Smooth muscle cell (in vitro differentiated cells): ENCODE results near the gene KRTAP10-6. TPM values are rescaled to one million over a fixed set of nuclear protein-coding genes. Genes with fewer than 3 reads are reported as not detected.
"Not testable (repeated sequence)": the region's sequence is repeated elsewhere in the genome, so short reads cannot be mapped to it uniquely, and the experiment has no call there.

Experiments used
- DNase-seq: peaks from one replicate; lab custom pipeline; 2025; ENCODE audit not compliant: unreplicated experiment; lab: John Stamatoyannopoulos, UW
- H2AFZ ChIP-seq: fragments of 200-600 bp; sonication (generic); 2 replicates; pipeline ENCODE4 v1.6.0; 2016; ENCODE audit warnings: antibody characterized with exemption, low read depth, mild to moderate bottlenecking
- H3F3A ChIP-seq: fragments of 200-600 bp; sonication (generic); 2 replicates; pipeline ENCODE4 v1.6.0; 2017; ENCODE audit warnings: antibody characterized with exemption, low read depth
- H3K27ac ChIP-seq: fragments of 200-600 bp; sonication (generic); 2 replicates; pipeline ENCODE4 v1.5.1; 2016; ENCODE audit warnings: low read depth, mild to moderate bottlenecking
- H3K27me3 ChIP-seq: fragments of 200-600 bp; sonication (generic); 2 replicates; pipeline ENCODE4 v1.6.1; 2016; ENCODE audit warnings: low read depth, mild to moderate bottlenecking
- H3K36me3 ChIP-seq: fragments of 200-600 bp; sonication (generic); 2 replicates; pipeline ENCODE4 v1.5.1; 2016; ENCODE audit warnings: low read depth
- H3K4me1 ChIP-seq: fragments of 200-600 bp; sonication (generic); 2 replicates; pipeline ENCODE4 v1.5.1; 2016; ENCODE audit warnings: low read depth
- H3K4me2 ChIP-seq: fragments of 200-600 bp; sonication (generic); 2 replicates; pipeline ENCODE4 v1.6.0; 2016; ENCODE audit warnings: mild to moderate bottlenecking
- H3K4me3 ChIP-seq: fragments of 200-600 bp; sonication (generic); 2 replicates; pipeline ENCODE4 v1.5.1; 2016; ENCODE audit warnings: mild to moderate bottlenecking
- H3K79me2 ChIP-seq: fragments of 200-600 bp; sonication (generic); 2 replicates; pipeline ENCODE4 v1.6.0; 2016; ENCODE audit warnings: low read depth, mild to moderate bottlenecking
- H3K9ac ChIP-seq: fragments of 200-600 bp; sonication (generic); 2 replicates; pipeline ENCODE4 v1.6.0; 2016; ENCODE audit warnings: low read depth
- H3K9me3 ChIP-seq: fragments of 200-600 bp; sonication (generic); replicated peaks from 2 replicates; pipeline ENCODE4 v1.5.1; 2016; ENCODE audit warnings: low read depth
- H4K20me1 ChIP-seq: fragments of 200-600 bp; sonication (generic); 2 replicates; pipeline ENCODE4 v1.6.0; 2016; ENCODE audit warnings: low read depth
- WGBS: methylation state at CpG from one replicate; pipeline ENCODE4 v1.1.7; 2016; ENCODE audit warnings: low lambda C conversion rate; 5-methylcytosine and 5-hydroxymethylcytosine counted together
- polyA plus RNA-seq: library from polyadenylated mRNA; unstranded; fragments of >200 nt; fragmentation: Nextera tagmentation; extraction: Ambion mirVana; gene quantifications from 2 replicates; pipeline ENCODE4 v1.2.1, GENCODE V29; 2016
- total RNA-seq: library from RNA; depleted of rRNA; stranded (reverse); fragments of >200 nt; gene quantifications from 2 replicates; pipeline ENCODE4 v1.2.3, GENCODE V29; 2014
- TF ChIP-seq, protein P1 (sequence below): fragments of 200-600 bp; sonication (generic); IDR thresholded peaks from 2 replicates; pipeline ENCODE4 v1.5.1; 2017; ENCODE audit warnings: borderline replicate concordance, mild to moderate bottlenecking, antibody characterized with exemption; ENCODE audit not compliant: insufficient read depth, poor library complexity, severe bottlenecking

KRTAP10-6 gene
- total and polyA plus RNA-seq, 2 experiments from 2014 or later, result 0.38 TPM; not detected in 1

DNA sequence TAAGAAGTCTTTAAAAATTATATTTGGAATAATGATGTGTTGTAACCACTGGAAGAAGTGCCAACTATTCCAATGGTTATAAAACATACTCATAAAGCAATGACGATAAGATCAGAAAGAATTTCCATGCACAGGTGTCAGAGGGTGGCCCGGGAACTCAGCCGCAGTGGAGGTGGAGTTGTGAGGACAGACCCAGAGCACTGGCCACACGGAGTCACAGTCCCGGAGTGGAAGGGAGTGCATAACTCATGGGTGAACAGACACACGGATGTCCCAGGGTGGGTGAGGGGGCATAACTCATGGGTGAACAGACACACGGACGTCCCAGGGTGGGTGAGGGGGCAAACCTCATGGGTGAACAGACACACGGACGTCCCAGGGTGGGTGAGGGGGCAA lies 16.3 kb downstream of the KRTAP10-6 start:
- H4K20me1 ChIP-seq, result no peaks in the 10 kb centered on the region
- peaks cover 8% of the 10 kb centered on the region for H3K9me3 ChIP-seq
- TF ChIP-seq, protein P1, sequence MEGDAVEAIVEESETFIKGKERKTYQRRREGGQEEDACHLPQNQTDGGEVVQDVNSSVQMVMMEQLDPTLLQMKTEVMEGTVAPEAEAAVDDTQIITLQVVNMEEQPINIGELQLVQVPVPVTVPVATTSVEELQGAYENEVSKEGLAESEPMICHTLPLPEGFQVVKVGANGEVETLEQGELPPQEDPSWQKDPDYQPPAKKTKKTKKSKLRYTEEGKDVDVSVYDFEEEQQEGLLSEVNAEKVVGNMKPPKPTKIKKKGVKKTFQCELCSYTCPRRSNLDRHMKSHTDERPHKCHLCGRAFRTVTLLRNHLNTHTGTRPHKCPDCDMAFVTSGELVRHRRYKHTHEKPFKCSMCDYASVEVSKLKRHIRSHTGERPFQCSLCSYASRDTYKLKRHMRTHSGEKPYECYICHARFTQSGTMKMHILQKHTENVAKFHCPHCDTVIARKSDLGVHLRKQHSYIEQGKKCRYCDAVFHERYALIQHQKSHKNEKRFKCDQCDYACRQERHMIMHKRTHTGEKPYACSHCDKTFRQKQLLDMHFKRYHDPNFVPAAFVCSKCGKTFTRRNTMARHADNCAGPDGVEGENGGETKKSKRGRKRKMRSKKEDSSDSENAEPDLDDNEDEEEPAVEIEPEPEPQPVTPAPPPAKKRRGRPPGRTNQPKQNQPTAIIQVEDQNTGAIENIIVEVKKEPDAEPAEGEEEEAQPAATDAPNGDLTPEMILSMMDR, result no peak
- no peaks in the 10 kb centered on the region for H3K79me2 ChIP-seq
- H3K9ac ChIP-seq, result no peak overlapping the region
- H3K27ac ChIP-seq, result no peak overlapping the region
- WGBS, result 94% methylated on average over 8 of the region's 10 CpGs
- H3K4me3 ChIP-seq, result no peak overlapping the region
- H2AFZ ChIP-seq, result no peak overlapping the region
- no peaks in the 10 kb centered on the region for H3K4me1 ChIP-seq
- no peaks in the 10 kb centered on the region for H3K27me3 ChIP-seq
- no peaks in the 10 kb centered on the region for H3K36me3 ChIP-seq
- no peak overlapping the region for H3K4me2 ChIP-seq
- H3F3A ChIP-seq, result no peaks in the 10 kb centered on the region
- DNase-seq, result no peak

DNA sequence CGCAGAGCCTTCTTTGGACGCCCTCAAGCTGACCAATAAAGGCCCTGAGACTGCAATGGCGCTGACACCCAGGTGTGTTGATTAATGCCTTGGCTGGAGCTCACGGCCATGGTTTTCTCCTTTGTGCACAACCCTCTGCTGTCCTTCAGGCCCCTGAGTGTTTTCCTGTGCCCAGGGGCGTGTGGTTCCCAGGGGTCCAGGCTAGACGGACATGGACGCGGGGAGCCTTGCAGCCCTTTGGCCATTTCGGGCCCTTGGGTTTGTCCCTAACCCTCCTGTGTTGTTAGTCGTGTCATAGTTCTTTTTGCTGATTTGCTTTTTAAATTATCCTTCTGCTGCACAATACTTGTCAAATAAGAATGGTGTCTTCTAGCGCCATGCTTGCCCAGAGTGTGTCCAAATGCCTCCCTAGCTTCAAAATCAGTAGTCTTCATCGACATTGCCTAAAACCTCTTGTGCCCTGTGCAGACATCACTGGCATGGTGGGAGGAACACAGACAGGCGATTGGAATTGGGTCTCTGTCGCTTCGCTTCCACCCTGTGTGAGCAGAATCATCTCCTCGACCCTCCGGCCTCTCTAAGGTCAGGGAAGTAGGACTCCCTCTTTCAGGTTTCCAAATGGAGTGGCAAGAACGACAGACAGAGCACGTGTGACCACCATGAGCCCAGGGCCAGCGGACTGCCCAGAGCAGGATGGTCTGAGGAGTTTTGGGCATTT lies 16.8 kb downstream of the KRTAP10-6 start:
- H2AFZ ChIP-seq, result no peak overlapping the region
- WGBS, result 93% methylated on average over 20 of the region's 20 CpGs
- H3F3A ChIP-seq, result no peaks in the 10 kb centered on the region
- no peaks in the 10 kb centered on the region for H3K36me3 ChIP-seq
- H4K20me1 ChIP-seq, result no peaks in the 10 kb centered on the region
- TF ChIP-seq, protein P1, result no peak
- peaks cover 8% of the 10 kb centered on the region for H3K9me3 ChIP-seq
- H3K4me3 ChIP-seq, result no peak overlapping the region
- H3K4me1 ChIP-seq, result no peaks in the 10 kb centered on the region
- H3K27ac ChIP-seq, result no peak overlapping the region
- H3K4me2 ChIP-seq, result no peak overlapping the region
- no peak overlapping the region for H3K9ac ChIP-seq
- no peaks in the 10 kb centered on the region for H3K27me3 ChIP-seq
- no peaks in the 10 kb centered on the region for H3K79me2 ChIP-seq
- DNase-seq, result no peak

DNA sequence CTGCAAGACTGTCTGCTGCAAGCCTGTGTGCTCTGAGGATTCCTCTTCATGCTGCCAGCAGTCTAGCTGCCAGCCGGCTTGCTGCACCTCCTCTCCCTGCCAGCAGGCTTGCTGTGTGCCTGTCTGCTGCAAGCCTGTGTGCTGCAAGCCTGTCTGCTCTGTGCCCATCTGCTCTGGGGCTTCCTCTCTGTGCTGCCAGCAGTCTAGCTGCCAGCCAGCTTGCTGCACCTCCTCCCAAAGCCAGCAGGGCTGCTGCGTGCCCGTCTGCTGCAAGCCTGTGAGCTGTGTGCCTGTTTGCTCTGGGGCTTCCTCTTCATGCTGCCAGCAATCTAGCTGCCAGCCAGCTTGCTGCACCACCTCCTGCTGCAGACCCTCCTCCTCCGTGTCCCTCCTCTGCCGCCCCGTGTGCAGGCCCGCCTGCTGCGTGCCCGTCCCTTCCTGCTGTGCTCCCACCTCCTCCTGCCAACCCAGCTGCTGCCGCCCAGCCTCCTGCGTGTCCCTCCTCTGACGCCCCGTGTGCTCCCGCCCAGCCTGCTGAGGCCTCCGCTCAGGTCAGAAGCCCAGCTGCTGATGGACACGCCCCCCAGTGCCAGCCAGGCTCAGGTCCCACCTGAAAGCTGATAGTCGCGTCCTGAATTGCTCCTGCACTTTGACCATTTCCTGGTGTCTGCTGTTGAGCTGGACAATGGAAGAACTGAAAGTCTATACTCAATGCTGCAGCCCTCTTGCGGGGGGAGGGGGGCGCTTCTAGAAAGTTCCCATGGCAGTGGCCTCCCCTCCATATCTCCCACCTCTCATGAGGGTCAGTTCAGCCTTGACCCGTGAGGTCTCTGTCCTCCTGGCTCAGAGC lies 17.6 kb downstream of the KRTAP10-6 start:
- Histone ChIP-seq H3K4me3 (no peak overlapping the region), H3K79me2 (no peaks in the 10 kb centered on the region), H3K9ac (no peak overlapping the region), H3K4me2 (no peak overlapping the region), H2AFZ (no peak overlapping the region), H3K4me1 (no peaks in the 10 kb centered on the region), H4K20me1 (no peaks in the 10 kb centered on the region), H3K27me3 (no peaks in the 10 kb centered on the region), H3K36me3 (no peaks in the 10 kb centered on the region), H3K27ac (no peak overlapping the region), H3F3A (no peaks in the 10 kb centered on the region), H3K9me3 (peaks cover 8% of the 10 kb centered on the region)
- 83% methylated on average over 18 of the region's 21 CpGs for WGBS
- no peak for DNase-seq
- TF ChIP-seq, protein P1, result no peak

DNA sequence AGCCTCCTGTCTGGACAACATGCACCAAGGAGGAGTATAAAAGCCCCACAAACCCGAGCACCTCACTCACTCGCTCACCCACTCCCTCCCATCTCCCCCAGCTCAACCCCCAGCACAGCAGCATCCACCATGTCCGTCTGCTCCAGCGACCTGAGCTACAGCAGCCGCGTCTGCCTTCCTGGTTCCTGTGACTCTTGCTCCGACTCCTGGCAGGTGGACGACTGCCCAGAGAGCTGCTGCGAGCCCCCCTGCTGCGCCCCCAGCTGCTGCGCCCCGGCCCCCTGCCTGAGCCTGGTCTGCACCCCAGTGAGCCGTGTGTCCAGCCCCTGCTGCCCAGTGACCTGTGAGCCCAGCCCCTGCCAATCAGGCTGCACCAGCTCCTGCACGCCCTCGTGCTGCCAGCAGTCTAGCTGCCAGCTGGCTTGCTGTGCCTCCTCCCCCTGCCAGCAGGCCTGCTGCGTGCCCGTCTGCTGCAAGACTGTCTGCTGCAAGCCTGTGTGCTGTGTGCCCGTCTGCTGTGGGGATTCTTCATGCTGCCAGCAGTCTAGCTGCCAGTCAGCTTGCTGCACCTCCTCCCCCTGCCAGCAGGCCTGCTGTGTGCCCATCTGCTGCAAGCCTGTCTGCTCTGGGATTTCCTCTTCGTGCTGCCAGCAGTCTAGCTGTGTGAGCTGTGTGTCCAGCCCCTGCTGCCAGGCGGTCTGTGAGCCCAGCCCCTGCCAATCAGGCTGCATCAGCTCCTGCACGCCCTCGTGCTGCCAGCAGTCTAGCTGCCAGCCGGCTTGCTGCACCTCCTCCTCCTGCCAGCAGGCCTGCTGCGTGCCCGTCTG lies 18.5 kb downstream of the KRTAP10-6 start, which contains the start of gene KRTAP10-4:
KRTAP10-4 (plus strand) TSS at position 100 of the 827 bp plus-strand sequence; CDS start at position 130, 30 bp downstream.
- WGBS, result 85% methylated on average over 23 of the region's 25 CpGs
- H3K79me2 ChIP-seq, H3K4me3 ChIP-seq, H3K4me1 ChIP-seq, DNase-seq, H3K4me2 ChIP-seq, H3K9ac ChIP-seq, H3F3A ChIP-seq, H2AFZ ChIP-seq, H3K36me3 ChIP-seq, H3K9me3 ChIP-seq, H3K27me3 ChIP-seq, H3K27ac ChIP-seq, H4K20me1 ChIP-seq: not testable (repeated sequence)
